DND-41 (cell line): ENCODE data around the gene TAOK3.

Experiments
- ATAC-seq: fragments of 200-7000 bp; cut with Tn5 transposase; 3 replicates; pipeline ENCODE4 v1.9.1; 2021; ENCODE audit warnings: low read depth; ENCODE audit not compliant: insufficient read depth
- DNase-seq: peaks from one replicate; pipeline ENCODE4 v3.0.0-alpha.2; 2020
- H2AFZ ChIP-seq: 2 replicates; pipeline ENCODE4 v1.6.0; 2012; ENCODE audit warnings: low read depth, low read length
- H3K27ac ChIP-seq: 2 replicates; pipeline ENCODE4 v1.5.1; 2012; ENCODE audit warnings: low read length, inconsistent platforms
- H3K27me3 ChIP-seq: fragments of 200-600 bp; sonication (generic); 2 replicates; pipeline ENCODE4 v1.6.0; 2012; ENCODE audit warnings: low read length, mild to moderate bottlenecking, inconsistent platforms; ENCODE audit not compliant: insufficient read depth, poor library complexity
- H3K36me3 ChIP-seq: 2 replicates; pipeline ENCODE4 v1.5.1; 2012; ENCODE audit warnings: low read length, inconsistent platforms; ENCODE audit not compliant: insufficient read depth
- H3K4me1 ChIP-seq: 2 replicates; pipeline ENCODE4 v1.5.1; 2012; ENCODE audit warnings: mild to moderate bottlenecking, low read length; ENCODE audit not compliant: insufficient read depth
- H3K4me2 ChIP-seq: 2 replicates; pipeline ENCODE4 v1.6.0; 2012; ENCODE audit warnings: mild to moderate bottlenecking, moderate library complexity, low read length, inconsistent platforms; ENCODE audit not compliant: insufficient read depth
- H3K4me3 ChIP-seq, 2 experiments: fragments of 200-600 bp in 1 of 2; shearing (Covaris generic) in 1 of 2; 2 replicates each; pipeline ENCODE4 v1.5.1; 2012 to 2016; ENCODE audit warnings: inconsistent platforms in 2 of 2, low read length in 2 of 2, mild to moderate bottlenecking in 2 of 2, low read depth in 1 of 2, moderate library complexity in 1 of 2
- H3K79me2 ChIP-seq: 2 replicates; pipeline ENCODE4 v1.6.0; 2012; ENCODE audit warnings: low read length, inconsistent platforms; ENCODE audit not compliant: insufficient read depth
- H3K9ac ChIP-seq: 2 replicates; pipeline ENCODE4 v1.6.0; 2012; ENCODE audit warnings: low read depth, mild to moderate bottlenecking, inconsistent platforms, low read length, moderate library complexity
- H3K9me3 ChIP-seq: 2 replicates; pipeline ENCODE4 v1.5.1; 2012; ENCODE audit warnings: low read length, moderate library complexity, mild to moderate bottlenecking, inconsistent platforms; ENCODE audit not compliant: insufficient read depth, severe bottlenecking
- H4K20me1 ChIP-seq: 2 replicates; pipeline ENCODE4 v1.6.0; 2012; ENCODE audit warnings: low read length; ENCODE audit not compliant: insufficient read depth
- CTCF ChIP-seq: IDR thresholded peaks from 2 replicates; pipeline ENCODE4 v1.5.1; 2012; ENCODE audit warnings: borderline replicate concordance, low read length, moderate library complexity, mild to moderate bottlenecking; ENCODE audit not compliant: poor library complexity, severe bottlenecking; ENCODE audit errors: extremely low read depth
- EZH2 ChIP-seq: IDR thresholded peaks from 3 replicates; pipeline ENCODE4 v1.6.1; 2012; ENCODE audit warnings: borderline replicate concordance, low read depth, mild to moderate bottlenecking, moderate library complexity, low read length, inconsistent platforms; ENCODE audit not compliant: severe bottlenecking

TAOK3 gene

GRCh38 chr12:118160536-118160935, 212.2 kb downstream of the TAOK3 start:
- Histone ChIP-seq H3K4me3 (no peak overlapping the region), H3K4me1 (no peaks in the 10 kb centered on the region), H4K20me1 (no peaks in the 10 kb centered on the region), H3K36me3 (peaks cover 67% of the 10 kb centered on the region), H3K27ac (no peak overlapping the region), H3K27me3 (no peaks in the 10 kb centered on the region), H3K9ac (no peak overlapping the region), H3K9me3 (no peaks in the 10 kb centered on the region), H2AFZ (no peak overlapping the region), H3K79me2 (no peaks in the 10 kb centered on the region), H3K4me2 (no peak overlapping the region)
- DNase-seq = no peak
- TF ChIP-seq CTCF (no peak), EZH2 (no peak)
- ATAC-seq = no peak

- Histone ChIP-seq H4K20me1 (no peaks in the 10 kb centered on the region), H3K36me3 (peaks cover 46% of the 10 kb centered on the region), H3K27me3 (no peaks in the 10 kb centered on the region), H3K9me3 (no peaks in the 10 kb centered on the region), H3K4me1 (no peaks in the 10 kb centered on the region), H3K27ac (no peak overlapping the region), H3K79me2 (no peaks in the 10 kb centered on the region), H2AFZ (no peak overlapping the region), H3K9ac (no peak overlapping the region), H3K4me2 (no peak overlapping the region), H3K4me3 (no peak overlapping the region)
- DNase-seq (no peak), ATAC-seq (no peak)
- TF ChIP-seq CTCF (no peak), EZH2 (no peak)
Observed at GRCh38 chr12:118151755-118152154, 221.0 kb downstream of the TAOK3 start.

- H2AFZ ChIP-seq = no peak overlapping the region
- no peak overlapping the region for H3K4me2 ChIP-seq
- ATAC-seq = no peak
- no peaks in the 10 kb centered on the region for H4K20me1 ChIP-seq
- no peaks in the 10 kb centered on the region for H3K27me3 ChIP-seq
- no peak overlapping the region for H3K9ac ChIP-seq
- no peak for TF ChIP-seq CTCF
- no peak for TF ChIP-seq EZH2
- no peaks in the 10 kb centered on the region for H3K4me1 ChIP-seq
- no peaks in the 10 kb centered on the region for H3K9me3 ChIP-seq
- H3K79me2 ChIP-seq = no peaks in the 10 kb centered on the region
- peaks cover 46% of the 10 kb centered on the region for H3K36me3 ChIP-seq
- no peak overlapping the region for H3K27ac ChIP-seq
- no peak overlapping the region for H3K4me3 ChIP-seq
- DNase-seq = no peak
Observed at GRCh38 chr12:118150625-118151024, 222.1 kb downstream of the TAOK3 start.

GRCh38 chr12:118148287-118148686, 224.4 kb downstream of the TAOK3 start:
- Histone ChIP-seq H3K36me3 (peaks cover 62% of the 10 kb centered on the region), H3K4me1 (no peaks in the 10 kb centered on the region), H3K4me2 (no peak overlapping the region), H3K27ac (no peak overlapping the region), H3K27me3 (no peaks in the 10 kb centered on the region), H3K79me2 (no peaks in the 10 kb centered on the region), H3K9ac (no peak overlapping the region), H4K20me1 (0 out of 2 replicates have a peak, but pooled peaks cover 3% of the 10 kb centered on the region), H3K9me3 (no peaks in the 10 kb centered on the region), H3K4me3 (no peak overlapping the region), H2AFZ (no peak overlapping the region)
- ATAC-seq (no peak; the same call in 2 of the 3 replicates), DNase-seq (no peak)
- TF ChIP-seq EZH2 (no peak), CTCF (no peak)
